SK-N-SH (cell line): ENCODE measurements around the gene FTO. TPM values are rescaled to one million over a fixed set of nuclear protein-coding genes. Genes with fewer than 3 reads are reported as not detected.
A peak's percentile ranks its signal among the peaks of the same experiment; 100 is the strongest.

Source experiments
- CTCF ChIA-PET: fragments of 300-600, 350-600 bp; formaldehyde crosslinking; extraction: SDS; loops from one replicate; lab custom pipeline; 2021; lab: Yijun Ruan, JAX
- POLR2A ChIA-PET: fragments of 350-600 bp; sonication (Branson Sonifier 250); formaldehyde crosslinking; extraction: SDS; loops from one replicate; lab custom pipeline; 2020; ENCODE audit warnings: antibody characterized with exemption, inconsistent platforms; lab: Yijun Ruan, JAX
- DNase-seq: peaks from one replicate; pipeline ENCODE4 v3.0.0; 2012
- H2AFZ ChIP-seq: fragments of 200-600 bp; sonication (generic); 2 replicates; pipeline ENCODE4 v1.8.1; 2016; ENCODE audit warnings: antibody characterized with exemption, mild to moderate bottlenecking, low read depth
- H3F3A ChIP-seq: fragments of 200-600 bp; sonication (generic); replicated peaks from 2 replicates; pipeline ENCODE3; 2016; ENCODE audit warnings: antibody characterized with exemption, mild to moderate bottlenecking; ENCODE audit not compliant: insufficient read depth
- H3K27ac ChIP-seq, 2 experiments: fragments of 200-500 bp in 1 of 2; fragments of 200-600 bp in 1 of 2; sonication (Bioruptor generic) in 1 of 2; sonication (generic), shearing (Covaris generic) in 1 of 2; 2 replicates each; pipeline versions ENCODE4 v1.5.1 to v1.6.1; 2014 to 2016; ENCODE audit warnings: low read depth in 2 of 2, inconsistent platforms in 1 of 2, low read length in 1 of 2, mild to moderate bottlenecking in 1 of 2, mixed read lengths in 1 of 2
- H3K27me3 ChIP-seq: fragments of 200-600 bp; sonication (generic), shearing (Covaris generic); 2 replicates; pipeline ENCODE4 v1.6.1; 2016; ENCODE audit warnings: mixed run types; ENCODE audit not compliant: insufficient read depth
- H3K36me3 ChIP-seq, 2 experiments: fragments of 200-500 bp in 1 of 2; fragments of 200-600 bp in 1 of 2; sonication (Bioruptor generic) in 1 of 2; sonication (generic) in 1 of 2; replicated peaks in 1 of 2; 2 replicates each; pipeline versions ENCODE3 to v1.5.1; 2014 to 2016; ENCODE audit warnings: low read length in 1 of 2, mild to moderate bottlenecking in 1 of 2; ENCODE audit not compliant: insufficient read depth in 2 of 2, control insufficient read depth in 1 of 2
- H3K4me1 ChIP-seq, 2 experiments: fragments of 200-500 bp in 1 of 2; fragments of 200-600 bp in 1 of 2; sonication (Bioruptor generic) in 1 of 2; sonication (generic), shearing (Covaris generic) in 1 of 2; 2 replicates each; pipeline versions ENCODE4 v1.5.1 to v1.6.1; 2014 to 2016; ENCODE audit warnings: low read depth in 1 of 2, low read length in 1 of 2, mixed run types in 1 of 2; ENCODE audit not compliant: insufficient read depth in 2 of 2, control insufficient read depth in 1 of 2
- H3K4me2 ChIP-seq: fragments of 200-600 bp; sonication (generic), shearing (Covaris generic); 2 replicates; pipeline ENCODE4 v1.6.1; 2017; ENCODE audit warnings: mixed run types
- H3K4me3 ChIP-seq, 2 experiments: fragments of 200-500 bp in 1 of 2; fragments of 200-600 bp in 1 of 2; sonication (Bioruptor generic) in 1 of 2; sonication (generic), shearing (Covaris generic) in 1 of 2; 2 replicates each; pipeline versions ENCODE4 v1.5.1 to v1.8.1; 2014 to 2016; ENCODE audit warnings: low read depth in 2 of 2, inconsistent platforms in 1 of 2, low read length in 1 of 2, mild to moderate bottlenecking in 1 of 2, mixed read lengths in 1 of 2, moderate library complexity in 1 of 2
- H3K79me2 ChIP-seq: fragments of 200-600 bp; sonication (generic); 2 replicates; pipeline ENCODE4 v1.8.1; 2017; ENCODE audit warnings: mild to moderate bottlenecking; ENCODE audit not compliant: insufficient read depth
- H3K9ac ChIP-seq: fragments of 200-600 bp; sonication (generic); 2 replicates; pipeline ENCODE4 v1.6.1; 2017; ENCODE audit warnings: mixed run types
- H3K9me2 ChIP-seq: fragments of 200-600 bp; sonication (generic); 2 replicates; pipeline ENCODE4 v1.6.1; 2017; ENCODE audit warnings: mixed run types
- H3K9me3 ChIP-seq: fragments of 200-600 bp; sonication (generic); 2 replicates; pipeline ENCODE4 v1.6.1; 2017; ENCODE audit warnings: mixed run types, mild to moderate bottlenecking, moderate library complexity
- H4K20me1 ChIP-seq: fragments of 200-600 bp; sonication (generic); 2 replicates; pipeline ENCODE4 v1.6.1; 2017; ENCODE audit warnings: mild to moderate bottlenecking, mixed run types; ENCODE audit not compliant: insufficient read depth
- EP300 ChIP-seq, 2 experiments: IDR thresholded peaks; 2 replicates each; pipeline versions ENCODE4 v1.4.0 to v1.6.1; 2012; ENCODE audit warnings: borderline replicate concordance in 1 of 2, low read depth in 1 of 2, low read length in 1 of 2
- FOSL2 ChIP-seq: IDR thresholded peaks from 2 replicates; pipeline ENCODE4 v1.4.0; 2012; ENCODE audit warnings: low read depth, mild to moderate bottlenecking, moderate library complexity, borderline replicate concordance
- JUND ChIP-seq: IDR thresholded peaks from 2 replicates; pipeline ENCODE4 v1.4.0; 2012
- MEF2A ChIP-seq: IDR thresholded peaks from 2 replicates; pipeline ENCODE4 v1.4.0; 2012; ENCODE audit warnings: low read depth, borderline replicate concordance
- RXRA ChIP-seq: IDR thresholded peaks from 2 replicates; pipeline ENCODE4 v1.4.0; 2012; ENCODE audit warnings: low read depth, mild to moderate bottlenecking, borderline replicate concordance
- SIN3A ChIP-seq: IDR thresholded peaks from 2 replicates; pipeline ENCODE4 v1.6.1; 2012; ENCODE audit warnings: low read depth, mild to moderate bottlenecking, low read length, moderate library complexity, borderline replicate concordance
- TCF12 ChIP-seq: IDR thresholded peaks from 2 replicates; pipeline ENCODE4 v1.4.0; 2012
- TEAD4 ChIP-seq: IDR thresholded peaks from 2 replicates; pipeline ENCODE4 v1.4.0; 2012; ENCODE audit warnings: mild to moderate bottlenecking, borderline replicate concordance; ENCODE audit not compliant: insufficient read depth
- YY1 ChIP-seq: IDR thresholded peaks from 2 replicates; pipeline ENCODE4 v1.4.0; 2012; ENCODE audit warnings: low read depth, mild to moderate bottlenecking
- WGBS: methylation state at CpG from one replicate; pipeline ENCODE4 v1.1.6; 2017; ENCODE audit warnings: low lambda C conversion rate; 5-methylcytosine and 5-hydroxymethylcytosine counted together
- polyA plus RNA-seq, 3 experiments: library from polyadenylated mRNA; depleted of rRNA; stranded (reverse); fragments of >200 nt; gene quantifications; 2 replicates each; pipeline ENCODE4 v1.2.3, GENCODE V29; 2012
- TF ChIP-seq, protein P1 (sequence below): fragments of 150-350 bp; IDR thresholded peaks from 2 replicates; pipeline ENCODE4 v1.6.1; 2017; ENCODE audit warnings: antibody characterized with exemption, low read length, low read depth, borderline replicate concordance
- TF ChIP-seq, protein P2 (sequence below): IDR thresholded peaks from 2 replicates; pipeline ENCODE4 v1.4.0; 2012; ENCODE audit warnings: low read depth, borderline replicate concordance
- TF ChIP-seq, protein P3 (sequence below): fragments of 150-350 bp; IDR thresholded peaks from 2 replicates; pipeline ENCODE4 v1.6.1; 2016; ENCODE audit warnings: mild to moderate bottlenecking, low read depth, low read length

FTO gene
- polyA plus RNA-seq, 1 of the 3 experiments (the other 2 are of a cell fraction), result 41.2 TPM

DNA sequence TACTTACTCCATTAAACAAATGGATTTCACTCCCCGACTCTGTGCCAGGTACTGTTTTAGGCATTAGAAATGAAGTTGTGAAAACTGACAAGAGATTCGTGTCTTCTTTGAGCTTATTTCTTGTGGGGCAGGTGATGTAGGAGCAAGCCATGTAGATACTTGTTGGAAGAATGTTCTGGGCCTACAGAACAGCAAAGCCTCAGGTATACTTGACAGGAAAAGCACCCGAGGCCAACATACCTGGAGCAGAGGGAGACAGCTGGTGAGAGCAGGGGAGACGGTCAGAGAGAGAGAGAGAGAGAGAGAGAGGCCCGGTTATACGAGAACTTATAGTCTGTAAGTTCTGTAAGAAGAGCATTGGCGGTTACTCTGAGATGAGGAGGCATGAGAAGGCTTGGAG is 110.8 kb downstream of the FTO start:
- Histone ChIP-seq H3K27ac (no peak overlapping the region), H4K20me1 (no peaks in the 10 kb centered on the region; the same call in 1 of the 2 replicates), H3K36me3 (peaks cover 0 to 4% of the 10 kb centered on the region in 2 experiments), H3K9me2 (no peaks in the 10 kb centered on the region), H3F3A (peaks cover 22% of the 10 kb centered on the region), H3K4me2 (no peak overlapping the region), H3K4me1 (peaks cover 12 to 27% of the 10 kb centered on the region in 2 experiments; a peak in 3 of 4 replicates), H3K79me2 (no peaks in the 10 kb centered on the region)
- ChIA-PET POLR2A (no interaction called here), CTCF (no interaction called here)
- no peak for DNase-seq
- over 99% methylated on average over 7 of the region's 7 CpGs for WGBS
- no peak for TF ChIP-seq YY1
- TF ChIP-seq, protein P1, sequence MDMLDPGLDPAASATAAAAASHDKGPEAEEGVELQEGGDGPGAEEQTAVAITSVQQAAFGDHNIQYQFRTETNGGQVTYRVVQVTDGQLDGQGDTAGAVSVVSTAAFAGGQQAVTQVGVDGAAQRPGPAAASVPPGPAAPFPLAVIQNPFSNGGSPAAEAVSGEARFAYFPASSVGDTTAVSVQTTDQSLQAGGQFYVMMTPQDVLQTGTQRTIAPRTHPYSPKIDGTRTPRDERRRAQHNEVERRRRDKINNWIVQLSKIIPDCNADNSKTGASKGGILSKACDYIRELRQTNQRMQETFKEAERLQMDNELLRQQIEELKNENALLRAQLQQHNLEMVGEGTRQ, result no peak
- TF ChIP-seq MEF2A, result no peak
- no peak for TF ChIP-seq FOSL2
- TF ChIP-seq EP300 (IDR thresholded peaks at IDR 0.05; ENCODE audit: borderline replicate concordance in 1 of 2, low read depth in 1 of 2, low read length in 1 of 2), result no peak
- TF ChIP-seq SIN3A, result no peak
- TF ChIP-seq JUND, result no peak
- TF ChIP-seq, protein P2, sequence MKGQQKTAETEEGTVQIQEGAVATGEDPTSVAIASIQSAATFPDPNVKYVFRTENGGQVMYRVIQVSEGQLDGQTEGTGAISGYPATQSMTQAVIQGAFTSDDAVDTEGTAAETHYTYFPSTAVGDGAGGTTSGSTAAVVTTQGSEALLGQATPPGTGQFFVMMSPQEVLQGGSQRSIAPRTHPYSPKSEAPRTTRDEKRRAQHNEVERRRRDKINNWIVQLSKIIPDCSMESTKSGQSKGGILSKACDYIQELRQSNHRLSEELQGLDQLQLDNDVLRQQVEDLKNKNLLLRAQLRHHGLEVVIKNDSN, result no peak
- TF ChIP-seq, all 33 proteins: peak for 0
- Histone ChIP-seq H2AFZ (no peak overlapping the region), H3K9me3 (no peaks in the 10 kb centered on the region), H3K27me3 (no peaks in the 10 kb centered on the region), H3K9ac (no peak overlapping the region), H3K4me3 (no peak overlapping the region)

DNA sequence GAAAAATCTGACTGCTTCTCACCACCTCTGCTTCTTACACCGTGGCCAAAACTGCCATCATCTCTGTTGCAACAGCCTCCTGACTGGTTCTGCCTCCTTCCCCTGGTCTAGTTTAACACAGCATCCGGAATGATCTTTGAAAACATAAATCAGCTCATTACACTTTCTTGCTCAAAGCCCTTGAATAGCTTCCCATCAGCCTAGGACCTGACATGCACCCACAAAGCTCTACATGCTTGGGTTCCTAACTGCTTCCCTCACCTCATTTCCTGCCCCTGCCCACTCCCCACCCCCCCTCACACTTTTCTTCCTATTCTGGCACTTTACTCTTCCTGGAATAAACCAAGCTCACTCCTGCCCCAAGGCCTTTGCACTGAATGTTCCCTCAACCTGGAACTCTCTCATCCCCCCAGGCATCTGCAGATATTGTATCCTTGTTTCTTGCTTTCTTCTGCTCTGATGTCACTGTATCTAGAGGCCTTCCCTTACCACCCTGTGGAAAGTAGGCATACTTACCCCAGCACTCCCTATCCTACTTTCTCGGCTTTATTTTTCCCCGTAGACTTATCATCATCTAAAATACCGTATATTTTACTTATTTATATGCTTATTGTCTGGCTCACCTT is 112.4 kb downstream of the FTO start:
- H3F3A ChIP-seq, result peaks cover 29% of the 10 kb centered on the region
- CTCF ChIA-PET, result interaction anchor here (0.7 to 1.6 kb wide), 2 partner anchors 10 to 43 kb away, joined by 3 to 6 read pairs; no protein-coding TSS in a partner anchor
- no peaks in the 10 kb centered on the region for H3K9me3 ChIP-seq
- H3K4me1 ChIP-seq, result peaks cover 12 to 19% of the 10 kb centered on the region in 2 experiments; a peak in 3 of 4 replicates
- 93% methylated on average over 5 of the region's 5 CpGs for WGBS
- H3K9me2 ChIP-seq, result no peaks in the 10 kb centered on the region
- H3K79me2 ChIP-seq, result no peaks in the 10 kb centered on the region
- POLR2A ChIA-PET, result no interaction called here
- H3K4me3 ChIP-seq, result no peak overlapping the region
- TF ChIP-seq, protein P3, sequence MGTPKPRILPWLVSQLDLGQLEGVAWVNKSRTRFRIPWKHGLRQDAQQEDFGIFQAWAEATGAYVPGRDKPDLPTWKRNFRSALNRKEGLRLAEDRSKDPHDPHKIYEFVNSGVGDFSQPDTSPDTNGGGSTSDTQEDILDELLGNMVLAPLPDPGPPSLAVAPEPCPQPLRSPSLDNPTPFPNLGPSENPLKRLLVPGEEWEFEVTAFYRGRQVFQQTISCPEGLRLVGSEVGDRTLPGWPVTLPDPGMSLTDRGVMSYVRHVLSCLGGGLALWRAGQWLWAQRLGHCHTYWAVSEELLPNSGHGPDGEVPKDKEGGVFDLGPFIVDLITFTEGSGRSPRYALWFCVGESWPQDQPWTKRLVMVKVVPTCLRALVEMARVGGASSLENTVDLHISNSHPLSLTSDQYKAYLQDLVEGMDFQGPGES, result no peak
- TF ChIP-seq RXRA (no peak), TEAD4 (no peak), TCF12 (no peak)
- TF ChIP-seq, protein P2, result no peak
- H3K9ac ChIP-seq, result no peak overlapping the region
- no peaks in the 10 kb centered on the region for H3K27me3 ChIP-seq
- peaks cover under 1% of the 10 kb centered on the region; the same call in 1 of the 2 replicates for H4K20me1 ChIP-seq
- DNase-seq, result no peak
- H3K4me2 ChIP-seq, result no peak overlapping the region
- no peak overlapping the region for H2AFZ ChIP-seq
- peak overlapping the region in 1 of 2 experiments; percentile 87; a peak in 3 of 4 replicates for H3K27ac ChIP-seq
- peaks cover 0 to 4% of the 10 kb centered on the region in 2 experiments for H3K36me3 ChIP-seq
